SK-N-SH (cell line): ENCODE measurements around the gene SAE1. TPM values are rescaled to one million over a fixed set of nuclear protein-coding genes. Genes with fewer than 3 reads are reported as not detected.
A peak's percentile ranks its signal among the peaks of the same experiment; 100 is the strongest.

ENCODE experiments used
- CTCF ChIA-PET: fragments of 300-600, 350-600 bp; formaldehyde crosslinking; extraction: SDS; loops from one replicate; lab custom pipeline; 2021; lab: Yijun Ruan, JAX
- POLR2A ChIA-PET: fragments of 350-600 bp; sonication (Branson Sonifier 250); formaldehyde crosslinking; extraction: SDS; loops from one replicate; lab custom pipeline; 2020; ENCODE audit warnings: antibody characterized with exemption, inconsistent platforms; lab: Yijun Ruan, JAX
- DNase-seq: peaks from one replicate; pipeline ENCODE4 v3.0.0; 2012
- H2AFZ ChIP-seq: fragments of 200-600 bp; sonication (generic); 2 replicates; pipeline ENCODE4 v1.8.1; 2016; ENCODE audit warnings: antibody characterized with exemption, mild to moderate bottlenecking, low read depth
- H3F3A ChIP-seq: fragments of 200-600 bp; sonication (generic); replicated peaks from 2 replicates; pipeline ENCODE3; 2016; ENCODE audit warnings: antibody characterized with exemption, mild to moderate bottlenecking; ENCODE audit not compliant: insufficient read depth
- H3K27ac ChIP-seq, 2 experiments: fragments of 200-500 bp in 1 of 2; fragments of 200-600 bp in 1 of 2; sonication (Bioruptor generic) in 1 of 2; sonication (generic), shearing (Covaris generic) in 1 of 2; 2 replicates each; pipeline versions ENCODE4 v1.5.1 to v1.6.1; 2014 to 2016; ENCODE audit warnings: low read depth in 2 of 2, inconsistent platforms in 1 of 2, low read length in 1 of 2, mild to moderate bottlenecking in 1 of 2, mixed read lengths in 1 of 2
- H3K27me3 ChIP-seq: fragments of 200-600 bp; sonication (generic), shearing (Covaris generic); 2 replicates; pipeline ENCODE4 v1.6.1; 2016; ENCODE audit warnings: mixed run types; ENCODE audit not compliant: insufficient read depth
- H3K36me3 ChIP-seq, 2 experiments: fragments of 200-500 bp in 1 of 2; fragments of 200-600 bp in 1 of 2; sonication (Bioruptor generic) in 1 of 2; sonication (generic) in 1 of 2; replicated peaks in 1 of 2; 2 replicates each; pipeline versions ENCODE3 to v1.5.1; 2014 to 2016; ENCODE audit warnings: low read length in 1 of 2, mild to moderate bottlenecking in 1 of 2; ENCODE audit not compliant: insufficient read depth in 2 of 2, control insufficient read depth in 1 of 2
- H3K4me1 ChIP-seq, 2 experiments: fragments of 200-500 bp in 1 of 2; fragments of 200-600 bp in 1 of 2; sonication (Bioruptor generic) in 1 of 2; sonication (generic), shearing (Covaris generic) in 1 of 2; 2 replicates each; pipeline versions ENCODE4 v1.5.1 to v1.6.1; 2014 to 2016; ENCODE audit warnings: low read depth in 1 of 2, low read length in 1 of 2, mixed run types in 1 of 2; ENCODE audit not compliant: insufficient read depth in 2 of 2, control insufficient read depth in 1 of 2
- H3K4me2 ChIP-seq: fragments of 200-600 bp; sonication (generic), shearing (Covaris generic); 2 replicates; pipeline ENCODE4 v1.6.1; 2017; ENCODE audit warnings: mixed run types
- H3K4me3 ChIP-seq, 2 experiments: fragments of 200-500 bp in 1 of 2; fragments of 200-600 bp in 1 of 2; sonication (Bioruptor generic) in 1 of 2; sonication (generic), shearing (Covaris generic) in 1 of 2; 2 replicates each; pipeline versions ENCODE4 v1.5.1 to v1.8.1; 2014 to 2016; ENCODE audit warnings: low read depth in 2 of 2, inconsistent platforms in 1 of 2, low read length in 1 of 2, mild to moderate bottlenecking in 1 of 2, mixed read lengths in 1 of 2, moderate library complexity in 1 of 2
- H3K79me2 ChIP-seq: fragments of 200-600 bp; sonication (generic); 2 replicates; pipeline ENCODE4 v1.8.1; 2017; ENCODE audit warnings: mild to moderate bottlenecking; ENCODE audit not compliant: insufficient read depth
- H3K9ac ChIP-seq: fragments of 200-600 bp; sonication (generic); 2 replicates; pipeline ENCODE4 v1.6.1; 2017; ENCODE audit warnings: mixed run types
- H3K9me2 ChIP-seq: fragments of 200-600 bp; sonication (generic); 2 replicates; pipeline ENCODE4 v1.6.1; 2017; ENCODE audit warnings: mixed run types
- H3K9me3 ChIP-seq: fragments of 200-600 bp; sonication (generic); 2 replicates; pipeline ENCODE4 v1.6.1; 2017; ENCODE audit warnings: mixed run types, mild to moderate bottlenecking, moderate library complexity
- H4K20me1 ChIP-seq: fragments of 200-600 bp; sonication (generic); 2 replicates; pipeline ENCODE4 v1.6.1; 2017; ENCODE audit warnings: mild to moderate bottlenecking, mixed run types; ENCODE audit not compliant: insufficient read depth
- CTCF ChIP-seq: fragments of 200-600 bp; sonication (generic); IDR thresholded peaks from 2 replicates; pipeline ENCODE4 v1.6.1; 2017; ENCODE audit warnings: antibody characterized with exemption, mild to moderate bottlenecking, moderate library complexity
- ELF1 ChIP-seq: IDR thresholded peaks from 2 replicates; pipeline ENCODE4 v1.4.0; 2012
- EP300 ChIP-seq, 2 experiments: IDR thresholded peaks; 2 replicates each; pipeline versions ENCODE4 v1.4.0 to v1.6.1; 2012; ENCODE audit warnings: borderline replicate concordance in 1 of 2, low read depth in 1 of 2, low read length in 1 of 2
- EZH2phosphoT487 ChIP-seq: fragments of 200-600 bp; sonication (generic); IDR thresholded peaks from 2 replicates; pipeline ENCODE4 v1.6.1; 2017; ENCODE audit warnings: low read depth, mixed run types, mild to moderate bottlenecking, antibody characterized with exemption, moderate library complexity, borderline replicate concordance
- FOSL2 ChIP-seq: IDR thresholded peaks from 2 replicates; pipeline ENCODE4 v1.4.0; 2012; ENCODE audit warnings: low read depth, mild to moderate bottlenecking, moderate library complexity, borderline replicate concordance
- FOXJ3 ChIP-seq: sonication (generic); formaldehyde crosslinking; IDR thresholded peaks from 2 replicates; pipeline ENCODE4 v1.5.1; 2020; ENCODE audit warnings: mild to moderate bottlenecking, missing genetic modification reagents
- FOXM1 ChIP-seq: IDR thresholded peaks from 2 replicates; pipeline ENCODE4 v1.4.0; 2012; ENCODE audit warnings: low read depth, mild to moderate bottlenecking
- GATA2 ChIP-seq: sonication (generic); formaldehyde crosslinking; IDR thresholded peaks from 2 replicates; pipeline ENCODE4 v1.5.0; 2020; ENCODE audit warnings: mild to moderate bottlenecking, missing genetic modification reagents
- IRF3 ChIP-seq: fragments of 150-350 bp; IDR thresholded peaks from 2 replicates; pipeline ENCODE4 v1.6.1; 2016; ENCODE audit warnings: mild to moderate bottlenecking, low read depth, low read length
- MXI1 ChIP-seq: IDR thresholded peaks from 2 replicates; pipeline ENCODE4 v1.6.1; 2012; ENCODE audit warnings: mild to moderate bottlenecking, low read depth, low read length, improper control_type of control experiment
- NRF1 ChIP-seq: IDR thresholded peaks from 2 replicates; pipeline ENCODE4 v1.6.1; 2012; ENCODE audit warnings: low read depth, mild to moderate bottlenecking, low read length
- PBX3 ChIP-seq: IDR thresholded peaks from 2 replicates; pipeline ENCODE4; 2012
- POLR2AphosphoS5 ChIP-seq: IDR thresholded peaks from 2 replicates; pipeline ENCODE4 v1.6.1; 2012; ENCODE audit warnings: low read depth, low read length
- RAD21 ChIP-seq: IDR thresholded peaks from 2 replicates; pipeline ENCODE4 v1.6.1; 2012; ENCODE audit warnings: mild to moderate bottlenecking, low read length
- REST ChIP-seq: IDR thresholded peaks from 2 replicates; pipeline ENCODE4 v1.6.1; 2012; ENCODE audit warnings: mild to moderate bottlenecking, low read depth, low read length, moderate library complexity
- SIN3A ChIP-seq: IDR thresholded peaks from 2 replicates; pipeline ENCODE4 v1.6.1; 2012; ENCODE audit warnings: low read depth, mild to moderate bottlenecking, low read length, moderate library complexity, borderline replicate concordance
- SMC3 ChIP-seq: IDR thresholded peaks from 2 replicates; pipeline ENCODE4 v1.6.1; 2012; ENCODE audit warnings: low read depth, low read length, improper control_type of control experiment
- TAF1 ChIP-seq: IDR thresholded peaks from 2 replicates; pipeline ENCODE4 v1.6.1; 2012; ENCODE audit warnings: low read depth, mild to moderate bottlenecking, low read length, moderate library complexity, borderline replicate concordance
- TEAD4 ChIP-seq: IDR thresholded peaks from 2 replicates; pipeline ENCODE4 v1.4.0; 2012; ENCODE audit warnings: mild to moderate bottlenecking, borderline replicate concordance; ENCODE audit not compliant: insufficient read depth
- USF1 ChIP-seq: IDR thresholded peaks from 2 replicates; pipeline ENCODE4 v1.4.0; 2012; ENCODE audit warnings: low read depth, borderline replicate concordance
- USF2 ChIP-seq: fragments of 150-350 bp; IDR thresholded peaks from 2 replicates; pipeline ENCODE4 v1.6.1; 2017; ENCODE audit warnings: antibody characterized with exemption, low read length, low read depth, borderline replicate concordance
- WGBS: methylation state at CpG from one replicate; pipeline ENCODE4 v1.1.6; 2017; ENCODE audit warnings: low lambda C conversion rate; 5-methylcytosine and 5-hydroxymethylcytosine counted together
- polyA plus RNA-seq, 3 experiments: library from polyadenylated mRNA; depleted of rRNA; stranded (reverse); fragments of >200 nt; gene quantifications; 2 replicates each; pipeline ENCODE4 v1.2.3, GENCODE V29; 2012

SAE1 gene
- 123 and 126 TPM in 2 replicates for polyA plus RNA-seq (2012; rRNA removed)
- 137 and 140 TPM in 2 replicates for polyA plus RNA-seq (2012; cell fraction: cytosol; rRNA removed)
- 44.7 and 62.7 TPM in 2 replicates for polyA plus RNA-seq (2012; cell fraction: nucleus; rRNA removed)

- H3K4me1 ChIP-seq = peaks cover 2 to 18% of the 10 kb centered on the region in 2 experiments; a peak in 3 of 4 replicates
- POLR2A ChIA-PET = interaction anchor here (1.3 to 1.8 kb wide), 4 partner anchors 18 to 114 kb away, joined by 3 to 9 read pairs (median 6); partner anchors contain the start of gene ZC3H4
- peaks cover 50% of the 10 kb centered on the region for H3K79me2 ChIP-seq
- TF ChIP-seq EP300 (IDR thresholded peaks at IDR 0.05; ENCODE audit: borderline replicate concordance in 1 of 2, low read depth in 1 of 2, low read length in 1 of 2) = peak in 1 of 2 experiments; percentile 6; a peak in 1 of 4 replicates
- TF ChIP-seq TEAD4 = no peak
- peak; percentile 91 for TF ChIP-seq TAF1
- no peak for TF ChIP-seq FOXM1
- peak; percentile 98 for TF ChIP-seq USF1
- TF ChIP-seq FOSL2 = no peak
- TF ChIP-seq SIN3A = 0 out of 2 replicates have a peak, but pooled peaks have one; percentile 14
- no peak for TF ChIP-seq FOXJ3
- TF ChIP-seq ELF1 = no peak
- TF ChIP-seq NRF1 = peak; percentile 88
- TF ChIP-seq REST = peak; percentile 58; the same call in 1 of the 2 replicates
- TF ChIP-seq EZH2phosphoT487 = no peak
- TF ChIP-seq POLR2AphosphoS5 = peak; percentile 75
- no peak for TF ChIP-seq PBX3
- TF ChIP-seq SMC3 = no peak
- peak; percentile 51 for TF ChIP-seq CTCF
- peak; percentile 37; the same call in 1 of the 2 replicates for TF ChIP-seq RAD21
- no peak for TF ChIP-seq GATA2
- TF ChIP-seq USF2 = peak; percentile 92; the same call in 1 of the 2 replicates
- peak; percentile 93 for TF ChIP-seq MXI1
- TF ChIP-seq IRF3 = no peak
Measured at GRCh38 chr19:47130589-47131227, at the start of gene SAE1. SAE1 (plus strand) TSS chr19:47130835; CDS start chr19:47130931, 96 bp downstream.

More at GRCh38 chr19:47130589-47131227, at the start of gene SAE1:
- peak within 1 kb of the TSS; percentile 85 for H2AFZ ChIP-seq
- WGBS = under 1% methylated on average over 38 of the region's 51 CpGs
- peak within 1 kb of the TSS; percentile 90 for H3K9ac ChIP-seq
- CTCF ChIA-PET = interaction anchor here (0.6 to 1.6 kb wide), 8 partner anchors 17 to 310 kb away, joined by 3 to 5 read pairs (median 4); partner anchors contain the start of gene ZC3H4
- peak within 1 kb of the TSS; percentile 78 to 80 for H3K27ac ChIP-seq
- no peaks in the 10 kb centered on the region for H3K9me3 ChIP-seq
- H3F3A ChIP-seq = peaks cover 7% of the 10 kb centered on the region
- peak; percentile 97 for DNase-seq
- peak within 1 kb of the TSS; percentile 87 for H3K4me2 ChIP-seq
- no peaks in the 10 kb centered on the region for H3K27me3 ChIP-seq
- peaks cover 0 to 11% of the 10 kb centered on the region in 2 experiments for H3K36me3 ChIP-seq
- peaks cover 41% of the 10 kb centered on the region for H4K20me1 ChIP-seq
- no peaks in the 10 kb centered on the region for H3K9me2 ChIP-seq
- peak within 1 kb of the TSS; percentile 62 to 80 for H3K4me3 ChIP-seq
